Neural progenitor cell (in vitro differentiated cells): Measurements from ENCODE around the gene CDC14A.

Experiments used
- CTCF ChIP-seq: fragments of 200-600 bp; sonication (generic); IDR thresholded peaks from 2 replicates; pipeline ENCODE4 v1.5.1; 2017; ENCODE audit warnings: antibody characterized with exemption, mild to moderate bottlenecking
- EZH2phosphoT487 ChIP-seq: fragments of 200-600 bp; sonication (generic); IDR thresholded peaks from 2 replicates; pipeline ENCODE4 v1.6.1; 2017; ENCODE audit warnings: antibody characterized with exemption

GRCh38 chr1:100366209-100366525 is 13.9 kb downstream of the CDC14A start:
- TF ChIP-seq CTCF: no peak
- no peak for TF ChIP-seq EZH2phosphoT487
